Pancreas (tissue), 10 donors: ENCODE results near the gene JPH3. TPM values are rescaled to one million over a fixed set of nuclear protein-coding genes. Genes with fewer than 3 reads are reported as not detected.

Source experiments
- ATAC-seq, 4 donors: fragments of 200-7000 bp; cut with Tn5 transposase; one replicate each; pipeline versions ENCODE4 v1.8.0 to v1.9.1; 2020; ENCODE audit warnings: mild to moderate bottlenecking in 4 of 4, moderate library complexity in 4 of 4
- DNase-seq, 6 donors: peaks; one replicate each; pipeline ENCODE4 v3.0.0-alpha.2; 2020
- FAIRE-seq: peaks from 2 replicates; lab custom pipeline; 2012; peaks lifted over from hg19 to GRCh38; lab: Jason Lieb, UNC
- H3K27ac ChIP-seq, 4 donors: fragments of 200-600 bp; sonication (generic); 1 replicate in 3 of 4; 2 replicates in 1 of 4; pipeline versions ENCODE4 v1.5.0 to v1.8.0; 2020
- H3K27me3 ChIP-seq, 4 donors: fragments of 200-600 bp; one replicate each; pipeline ENCODE4 v1.8.0; 2021
- H3K36me3 ChIP-seq, 3 donors: fragments of 200-600 bp; sonication (generic) in 1 of 3; one replicate each; pipeline versions ENCODE4 v1.5.0 to v1.8.0; 2020 to 2021
- H3K4me1 ChIP-seq, 3 donors: fragments of 200-600 bp; one replicate each; pipeline ENCODE4 v1.8.0; 2021
- H3K4me3 ChIP-seq, 4 donors: fragments of 200-600 bp; sonication (generic) in 2 of 4; one replicate each; pipeline versions ENCODE4 v1.5.0 to v1.8.0; 2020 to 2021
- H3K9me3 ChIP-seq, 4 donors: fragments of 200-600 bp; one replicate each; pipeline ENCODE4 v1.8.0; 2021
- WGBS, 2 donors: extraction: QIAGEN DNeasy Blood & Tissue Kit; methylation state at CpG; one replicate each; pipeline ENCODE4 v1.1.7; 2013; 5-methylcytosine and 5-hydroxymethylcytosine counted together
- intact Hi-C, 3 donors: fragments of 100-400 bp; cut with DNase I; formaldehyde crosslinking; loops; one replicate each; pipeline versions ENCODE4 v1.11.1 to v1.14.2; 2022
- polyA plus RNA-seq, 2 donors: library from polyadenylated mRNA; stranded (reverse); fragments of 200-250 nt; gene quantifications; one replicate each; pipeline ENCODE4 v1.2.3, GENCODE V29; 2013
- total RNA-seq, 6 donors: library from RNA; stranded (reverse); fragmentation: NEBNext Ultra II Directional in 4 of 6; extraction: Animal tissue kit (Norgen Biotek cat#: 25700) in 4 of 6; gene quantifications; one replicate each; pipeline versions ENCODE4 v1.2.1 to v1.2.4, GENCODE V29; 2021 to 2023
- TF ChIP-seq, protein P1 (sequence below), 4 donors: fragments of 200-600 bp; sonication (generic) in 3 of 4; IDR thresholded peaks; one replicate each; pipeline versions ENCODE4 v1.5.0 to v1.8.0; 2021; ENCODE audit warnings: antibody characterized with exemption in 4 of 4
- donor health status: healthy with polysubstance abuse.
- donor health status: DM: no; HTN: no; CAD: no; lungs with moderate emphysema.
- donor health status: DM: no; HTN: no; CAD: no.
- donor health status: control.
- donor health status: control.
- donor health status: Bipolar disorder and iron deficiency.
- donor health status: DM: yes; HTN: yes; CAD: no.
- donor health status: DM: no; HTN: no; CAD: no.
- donor health status: DM: no; HTN: no; CAD: no.
- donor health status: DM: yes; HTN: yes; CAD: no.

JPH3 gene
- total and polyA plus RNA-seq, 8 donors, result 0.09 to 1.9 (median 0.41) TPM

GRCh38 chr16:87556941-87557459, 45.3 kb upstream of the JPH3 start:
- 40% methylated on average over 7 of the region's 7 CpGs for WGBS, 2 donors
- Histone ChIP-seq H3K9me3 (no peaks in the 10 kb centered on the region), H3K4me3 (no peak overlapping the region), H3K36me3 (no peaks in the 10 kb centered on the region), H3K27me3 (no peaks in the 10 kb centered on the region), H3K27ac (no peak overlapping the region), H3K4me1 (no peaks in the 10 kb centered on the region)
- DNase-seq (no peak), ATAC-seq (peak in 2 of 4 donors; percentile 31 to 43), FAIRE-seq (no peak)
- intact Hi-C loops, result no loop called here
- TF ChIP-seq, protein P1, sequence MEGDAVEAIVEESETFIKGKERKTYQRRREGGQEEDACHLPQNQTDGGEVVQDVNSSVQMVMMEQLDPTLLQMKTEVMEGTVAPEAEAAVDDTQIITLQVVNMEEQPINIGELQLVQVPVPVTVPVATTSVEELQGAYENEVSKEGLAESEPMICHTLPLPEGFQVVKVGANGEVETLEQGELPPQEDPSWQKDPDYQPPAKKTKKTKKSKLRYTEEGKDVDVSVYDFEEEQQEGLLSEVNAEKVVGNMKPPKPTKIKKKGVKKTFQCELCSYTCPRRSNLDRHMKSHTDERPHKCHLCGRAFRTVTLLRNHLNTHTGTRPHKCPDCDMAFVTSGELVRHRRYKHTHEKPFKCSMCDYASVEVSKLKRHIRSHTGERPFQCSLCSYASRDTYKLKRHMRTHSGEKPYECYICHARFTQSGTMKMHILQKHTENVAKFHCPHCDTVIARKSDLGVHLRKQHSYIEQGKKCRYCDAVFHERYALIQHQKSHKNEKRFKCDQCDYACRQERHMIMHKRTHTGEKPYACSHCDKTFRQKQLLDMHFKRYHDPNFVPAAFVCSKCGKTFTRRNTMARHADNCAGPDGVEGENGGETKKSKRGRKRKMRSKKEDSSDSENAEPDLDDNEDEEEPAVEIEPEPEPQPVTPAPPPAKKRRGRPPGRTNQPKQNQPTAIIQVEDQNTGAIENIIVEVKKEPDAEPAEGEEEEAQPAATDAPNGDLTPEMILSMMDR (IDR thresholded peaks at IDR 0.05), result no peak

GRCh38 chr16:87558682-87559081, 43.6 kb upstream of the JPH3 start:
- DNase-seq (no peak), ATAC-seq (no peak), FAIRE-seq (no peak)
- Histone ChIP-seq H3K27ac (no peak overlapping the region), H3K4me1 (no peaks in the 10 kb centered on the region), H3K9me3 (no peaks in the 10 kb centered on the region), H3K36me3 (no peaks in the 10 kb centered on the region), H3K4me3 (no peak overlapping the region), H3K27me3 (no peaks in the 10 kb centered on the region)
- intact Hi-C loops, result no loop called here
- 48 to 50% methylated on average over 3 of the region's 3 CpGs for WGBS, 2 donors
- TF ChIP-seq, protein P1 (IDR thresholded peaks at IDR 0.05), result no peak

GRCh38 chr16:87559945-87560344, 42.4 kb upstream of the JPH3 start:
- Histone ChIP-seq H3K36me3 (no peaks in the 10 kb centered on the region), H3K4me1 (no peaks in the 10 kb centered on the region), H3K27me3 (no peaks in the 10 kb centered on the region), H3K4me3 (no peak overlapping the region), H3K9me3 (no peaks in the 10 kb centered on the region), H3K27ac (no peak overlapping the region)
- DNase-seq (no peak), FAIRE-seq (no peak), ATAC-seq (no peak)
- TF ChIP-seq, protein P1 (IDR thresholded peaks at IDR 0.05), result no peak
- intact Hi-C loops, result no loop called here
- WGBS, 2 donors, result 73 to 82% methylated on average over 17 of the region's 17 CpGs

- FAIRE-seq (no peak), DNase-seq (peak in 2 of 6 donors; percentile 31 to 59), ATAC-seq (peak in 3 of 4 donors; percentile 45 to 55 (median 55))
- H3K36me3 ChIP-seq, result no peaks in the 10 kb centered on the region
- no peaks in the 10 kb centered on the region for H3K9me3 ChIP-seq
- no peaks in the 10 kb centered on the region for H3K4me1 ChIP-seq
- intact Hi-C loops, result no loop called here
- TF ChIP-seq, protein P1 (IDR thresholded peaks at IDR 0.05), result no peak
- H3K4me3 ChIP-seq, result no peak overlapping the region
- 69 to 78% methylated on average over 12 of the region's 12 CpGs for WGBS, 2 donors
- no peak overlapping the region for H3K27ac ChIP-seq
- H3K27me3 ChIP-seq, result no peaks in the 10 kb centered on the region
These were observed 41.7 kb upstream of the JPH3 start for GRCh38 chr16:87560428-87561199.
